Epithelial cell of esophagus (primary cell): ENCODE data around the gene DDX31.
A peak's percentile ranks its signal among the peaks of the same experiment; 100 is the strongest.

ENCODE experiments used
- DNase-seq: peaks from one replicate; pipeline ENCODE4 v3.0.0; 2010; ENCODE audit warnings: low read depth
- H3K4me3 ChIP-seq: 2 replicates; pipeline ENCODE4 v1.5.1; 2011; ENCODE audit warnings: mild to moderate bottlenecking, low read length, control low read depth
- CTCF ChIP-seq: IDR thresholded peaks from 2 replicates; pipeline ENCODE4 v1.5.1; 2011; ENCODE audit warnings: low read depth, mild to moderate bottlenecking, low read length, control low read depth, inconsistent platforms; ENCODE audit not compliant: insufficient read depth; ENCODE audit errors: missing control alignments

Gene DDX31

GRCh38 chr9:132630811-132631210 is 39.0 kb downstream of the DDX31 start:
- TF ChIP-seq CTCF = no peak
- H3K4me3 ChIP-seq = no peak overlapping the region
- DNase-seq = peak; percentile 93

GRCh38 chr9:132630116-132630515 is 39.7 kb downstream of the DDX31 start:
- DNase-seq = no peak
- TF ChIP-seq CTCF = no peak
- H3K4me3 ChIP-seq = no peak overlapping the region

- H3K4me3 ChIP-seq = no peak overlapping the region
- DNase-seq = no peak
- no peak for TF ChIP-seq CTCF
Observed at GRCh38 chr9:132628746-132629145, 41.0 kb downstream of the DDX31 start.

- no peak for TF ChIP-seq CTCF
- DNase-seq = no peak
- no peak overlapping the region for H3K4me3 ChIP-seq
Observed at GRCh38 chr9:132627594-132627993, 42.2 kb downstream of the DDX31 start.

GRCh38 chr9:132627106-132627505 is 42.7 kb downstream of the DDX31 start:
- DNase-seq = no peak
- no peak overlapping the region for H3K4me3 ChIP-seq
- TF ChIP-seq CTCF = no peak

GRCh38 chr9:132626285-132626684 is 43.5 kb downstream of the DDX31 start:
- H3K4me3 ChIP-seq = no peak overlapping the region
- TF ChIP-seq CTCF = no peak
- DNase-seq = no peak

- H3K4me3 ChIP-seq = no peak overlapping the region
- no peak for TF ChIP-seq CTCF
- peak; percentile 24 for DNase-seq
Observed at GRCh38 chr9:132622159-132622558, 47.6 kb downstream of the DDX31 start.
